ENCODE measurements around the gene EIF4A3. TPM values are rescaled to one million over a fixed set of nuclear protein-coding genes. Genes with fewer than 3 reads are reported as not detected.
"Not testable (repeated sequence)": the region's sequence is repeated elsewhere in the genome, so short reads cannot be mapped to it uniquely, and the experiment has no call there.

The EIF4A3 gene
- total RNA-seq, 2 donors from 2014 or later: 99.8 to 114 TPM

DNA sequence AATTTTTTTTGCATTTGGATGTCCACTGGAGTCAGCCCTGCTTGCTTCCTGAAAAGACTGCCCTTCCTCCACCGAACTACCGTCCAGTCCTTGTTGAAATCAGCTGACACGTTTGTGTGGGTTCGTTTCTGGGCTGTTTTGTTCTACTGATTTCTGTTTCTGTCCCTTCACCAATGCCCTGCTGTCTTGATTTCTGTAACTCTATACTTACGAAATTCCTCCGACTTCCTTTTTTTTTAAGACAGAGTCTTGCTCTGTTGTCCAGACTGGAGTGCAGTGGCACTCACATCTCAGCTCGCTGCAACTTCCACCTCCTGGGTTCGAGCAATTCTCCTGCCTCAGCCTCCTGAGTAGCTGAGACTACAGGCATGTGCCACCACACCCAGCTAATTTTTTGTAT, 54.0 kb downstream of the EIF4A3 start:
- Histone ChIP-seq H3K27me3 (no peaks in the 10 kb centered on the region), H3K36me3 (no peaks in the 10 kb centered on the region), H3K9me3 (no peaks in the 10 kb centered on the region), H3K9ac (ENCODE audit: low read depth in 2 of 2, low read length in 2 of 2) (no peak overlapping the region), H3K27ac (peak overlapping the region; percentile 28), H3K4me1 (no peaks in the 10 kb centered on the region), H3K4me3 (no peak overlapping the region)
- no peak for TF ChIP-seq CTCF (IDR thresholded peaks at IDR 0.05)
- no peak for DNase-seq
- intact Hi-C loops (cut with DNase I): no loop called here

- H3K4me3 ChIP-seq: no peak overlapping the region
- no peak overlapping the region for H3K27ac ChIP-seq
- H3K36me3 ChIP-seq: no peaks in the 10 kb centered on the region
- no peaks in the 10 kb centered on the region for H3K4me1 ChIP-seq
- DNase-seq: no peak
- no peak for TF ChIP-seq CTCF (IDR thresholded peaks at IDR 0.05)
- intact Hi-C loops (cut with DNase I): no loop called here
- no peaks in the 10 kb centered on the region for H3K9me3 ChIP-seq
- no peaks in the 10 kb centered on the region for H3K27me3 ChIP-seq
- no peak overlapping the region for H3K9ac ChIP-seq (ENCODE audit: low read depth in 2 of 2, low read length in 2 of 2)
These were observed 55.6 kb downstream of the EIF4A3 start for GRCh38 chr17:80091376-80091775.

DNA sequence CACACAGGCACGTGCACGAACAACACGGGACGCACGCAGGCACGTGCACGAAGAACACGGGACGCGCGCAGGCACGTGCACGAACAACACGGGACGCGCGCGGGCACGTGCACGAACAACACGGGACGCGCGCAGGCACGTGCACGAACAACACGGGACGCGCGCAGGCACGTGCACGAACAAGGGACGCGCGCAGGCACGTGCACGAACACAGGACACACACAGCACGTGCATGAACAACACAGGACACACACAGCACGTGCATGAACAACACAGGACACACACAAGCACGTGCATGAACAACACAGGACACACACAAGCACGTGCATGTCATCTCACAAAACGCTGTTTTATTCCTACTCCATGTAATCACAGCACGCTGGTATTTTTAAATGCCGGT, 56.8 kb downstream of the EIF4A3 start:
- intact Hi-C loops (cut with DNase I); H3K4me1 ChIP-seq; H3K4me3 ChIP-seq; H3K27me3 ChIP-seq; H3K36me3 ChIP-seq; H3K9ac ChIP-seq (ENCODE audit: low read depth in 2 of 2, low read length in 2 of 2); H3K27ac ChIP-seq; H3K9me3 ChIP-seq; DNase-seq: not testable (repeated sequence)

- Histone ChIP-seq H3K9me3 (no peaks in the 10 kb centered on the region), H3K4me3 (no peak overlapping the region), H3K4me1 (no peaks in the 10 kb centered on the region), H3K36me3 (no peaks in the 10 kb centered on the region), H3K9ac (ENCODE audit: low read depth in 2 of 2, low read length in 2 of 2) (no peak overlapping the region), H3K27ac (no peak overlapping the region), H3K27me3 (no peaks in the 10 kb centered on the region)
- no peak for TF ChIP-seq CTCF (IDR thresholded peaks at IDR 0.05)
- intact Hi-C loops (cut with DNase I): no loop called here
- DNase-seq: no peak
These were observed 57.2 kb downstream of the EIF4A3 start for GRCh38 chr17:80089762-80090161.

GRCh38 chr17:80087346-80088265, 59.3 kb downstream of the EIF4A3 start:
- H3K36me3 ChIP-seq: no peaks in the 10 kb centered on the region
- H3K9ac ChIP-seq (ENCODE audit: low read depth in 2 of 2, low read length in 2 of 2): no peak overlapping the region
- no peaks in the 10 kb centered on the region for H3K27me3 ChIP-seq
- H3K9me3 ChIP-seq: no peaks in the 10 kb centered on the region
- no peaks in the 10 kb centered on the region for H3K4me1 ChIP-seq
- DNase-seq: no peak
- TF ChIP-seq CTCF (IDR thresholded peaks at IDR 0.05): no peak
- H3K27ac ChIP-seq: no peak overlapping the region
- no peak overlapping the region for H3K4me3 ChIP-seq
- intact Hi-C loops (cut with DNase I): no loop called here

GRCh38 chr17:80086616-80087015, 60.3 kb downstream of the EIF4A3 start:
- no peak for TF ChIP-seq CTCF (IDR thresholded peaks at IDR 0.05)
- intact Hi-C loops (cut with DNase I): no loop called here
- DNase-seq: no peak

More at GRCh38 chr17:80086616-80087015, 60.3 kb downstream of the EIF4A3 start:
- no peak overlapping the region for H3K27ac ChIP-seq
- H3K4me3 ChIP-seq: no peak overlapping the region
- H3K27me3 ChIP-seq: no peaks in the 10 kb centered on the region
- no peaks in the 10 kb centered on the region for H3K9me3 ChIP-seq
- H3K9ac ChIP-seq (ENCODE audit: low read depth in 2 of 2, low read length in 2 of 2): no peak overlapping the region
- H3K36me3 ChIP-seq: no peaks in the 10 kb centered on the region
- H3K4me1 ChIP-seq: no peaks in the 10 kb centered on the region

Measured in colonic mucosa (tissue), 4 donors.